ENCODE data around the gene C10orf90.

C10orf90 gene

GRCh38 chr10:126468876-126469643, 201.4 kb downstream of the C10orf90 start:
- no peak for DNase-seq (ENCODE audit: low read depth in 2 of 2, low spot score in 1 of 2)

- DNase-seq (ENCODE audit: low read depth in 2 of 2, low spot score in 1 of 2): no peak
Measured at GRCh38 chr10:126468467-126468866, 202.0 kb downstream of the C10orf90 start.

- DNase-seq (ENCODE audit: low read depth in 2 of 2, low spot score in 1 of 2): no peak
Measured at GRCh38 chr10:126465771-126466170, 204.7 kb downstream of the C10orf90 start.

DNA sequence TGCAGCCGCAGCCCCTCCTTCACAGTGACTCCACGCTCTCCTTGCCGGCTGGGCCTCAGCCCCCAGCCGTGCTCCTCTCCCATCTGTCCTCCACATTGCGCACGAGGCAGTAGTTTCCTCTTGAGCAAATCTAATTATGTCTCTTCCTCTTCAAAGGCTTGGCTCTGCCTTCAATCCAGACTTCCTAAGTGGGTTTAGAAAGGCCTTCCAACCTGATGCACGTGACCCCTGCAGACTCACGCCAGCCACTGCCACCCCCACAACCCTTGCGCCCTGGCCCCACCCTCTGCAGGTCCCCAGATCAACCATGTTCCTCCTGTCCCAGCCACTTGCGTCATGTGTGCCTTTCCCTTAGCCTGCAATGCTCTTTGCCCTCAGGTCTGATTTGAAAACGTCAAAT, 207.2 kb downstream of the C10orf90 start:
- no peak for DNase-seq (ENCODE audit: low read depth in 2 of 2, low spot score in 1 of 2)

DNA sequence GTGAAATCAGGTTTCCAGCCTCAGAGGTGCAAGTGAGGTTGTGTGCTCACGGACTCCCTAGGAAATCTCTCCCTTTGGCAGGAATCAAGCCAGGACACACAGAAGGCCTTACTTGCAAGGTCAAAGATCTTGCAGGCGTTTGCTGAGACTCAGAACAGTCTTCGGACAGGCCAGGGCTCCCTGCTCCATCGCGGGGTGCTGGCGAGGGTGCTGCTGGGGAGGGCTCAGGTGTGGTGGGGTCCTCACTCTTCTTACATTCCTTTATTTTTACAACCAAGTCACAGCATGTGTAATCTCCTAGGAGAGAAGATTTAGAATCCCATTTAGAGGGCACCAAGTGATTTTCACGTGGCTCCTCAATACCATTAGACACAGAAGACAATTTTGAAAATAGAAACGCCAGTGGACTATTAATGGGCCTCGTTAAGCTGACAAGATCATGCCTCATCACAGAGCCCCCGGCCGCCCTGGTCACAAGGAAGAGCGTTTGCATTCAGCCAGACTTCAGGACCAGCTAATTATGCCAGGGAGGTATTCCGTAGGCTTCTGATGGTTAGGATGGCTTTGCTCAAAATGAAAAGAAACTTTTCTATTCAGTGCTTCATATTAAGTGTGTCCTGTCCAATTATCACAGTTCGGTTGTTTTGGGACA, 209.1 kb downstream of the C10orf90 start:
- no peak for DNase-seq (ENCODE audit: low read depth in 2 of 2, low spot score in 1 of 2)

DNA sequence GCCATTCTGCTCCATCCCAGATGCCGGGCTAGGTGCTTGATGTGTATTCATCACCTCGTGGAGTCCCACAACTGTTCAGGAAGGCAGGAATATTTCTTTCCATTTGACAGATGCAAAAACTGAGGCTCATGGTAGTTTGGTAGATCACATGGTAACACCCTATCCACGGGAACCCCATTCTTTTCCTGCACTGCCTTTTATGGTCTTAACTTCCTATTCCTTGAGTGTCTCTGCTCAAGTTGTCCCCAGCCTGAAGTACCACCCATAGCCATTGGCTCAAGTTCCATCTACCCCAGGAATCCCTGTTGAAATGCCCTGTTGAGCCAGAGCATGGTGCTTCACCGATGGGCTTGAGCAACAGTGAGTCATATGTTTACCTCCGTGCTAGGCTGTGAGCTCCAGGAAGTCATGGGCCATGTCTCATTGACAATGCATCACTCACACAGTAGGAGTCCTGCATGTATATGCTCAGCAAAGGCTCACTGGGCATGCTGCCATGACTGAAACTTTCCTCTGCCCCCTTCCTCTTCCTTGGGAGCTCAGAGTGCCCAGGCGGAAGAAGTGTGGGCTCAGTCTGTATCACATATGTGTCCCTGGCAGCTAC, 210.5 kb downstream of the C10orf90 start:
- no peak for DNase-seq (ENCODE audit: low read depth in 2 of 2, low spot score in 1 of 2)

GRCh38 chr10:126459032-126459831, 211.3 kb downstream of the C10orf90 start:
- DNase-seq (ENCODE audit: low read depth in 2 of 2, low spot score in 1 of 2): no peak

DNA sequence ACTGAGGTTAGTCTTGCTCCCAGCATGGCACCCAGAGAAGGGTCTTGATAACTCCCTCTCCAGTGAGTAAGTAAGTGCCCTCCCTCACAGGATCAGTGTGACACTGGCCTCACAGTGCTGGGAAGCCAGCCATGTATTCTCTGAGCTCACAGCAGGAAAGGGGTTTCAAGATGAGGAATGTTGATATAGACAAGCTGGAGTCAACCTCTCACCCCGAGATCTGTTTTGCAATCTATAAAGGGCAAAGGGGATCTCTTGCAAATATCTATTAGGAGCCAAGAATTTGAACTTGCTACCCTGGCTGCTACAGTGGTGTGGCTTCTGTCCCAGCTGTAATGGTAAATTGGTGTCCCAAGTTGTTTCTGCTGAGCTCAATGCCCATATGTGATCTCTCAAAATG, 212.0 kb downstream of the C10orf90 start:
- no peak for DNase-seq (ENCODE audit: low read depth in 2 of 2, low spot score in 1 of 2)

DNA sequence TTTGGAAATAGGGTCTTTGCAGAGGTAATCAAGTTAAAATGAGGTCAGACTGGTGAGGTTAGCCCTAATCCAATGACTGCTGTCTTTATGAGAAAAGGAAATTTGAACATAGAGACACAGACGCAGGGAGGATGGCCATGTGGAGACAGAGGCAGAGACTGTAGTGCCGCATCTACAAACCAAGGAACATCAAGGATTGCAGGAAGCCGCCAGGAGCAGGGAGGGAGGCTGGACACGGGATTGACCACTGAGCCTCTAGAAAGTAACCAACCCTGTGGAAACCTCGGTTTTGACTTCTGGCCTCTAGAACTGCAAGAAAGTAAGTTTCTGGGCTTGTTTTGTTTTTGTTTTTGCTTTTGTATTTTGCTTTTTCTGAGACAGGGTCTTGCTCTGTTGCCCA, 213.9 kb downstream of the C10orf90 start:
- no peak for DNase-seq (ENCODE audit: low read depth in 2 of 2, low spot score in 1 of 2)

DNA sequence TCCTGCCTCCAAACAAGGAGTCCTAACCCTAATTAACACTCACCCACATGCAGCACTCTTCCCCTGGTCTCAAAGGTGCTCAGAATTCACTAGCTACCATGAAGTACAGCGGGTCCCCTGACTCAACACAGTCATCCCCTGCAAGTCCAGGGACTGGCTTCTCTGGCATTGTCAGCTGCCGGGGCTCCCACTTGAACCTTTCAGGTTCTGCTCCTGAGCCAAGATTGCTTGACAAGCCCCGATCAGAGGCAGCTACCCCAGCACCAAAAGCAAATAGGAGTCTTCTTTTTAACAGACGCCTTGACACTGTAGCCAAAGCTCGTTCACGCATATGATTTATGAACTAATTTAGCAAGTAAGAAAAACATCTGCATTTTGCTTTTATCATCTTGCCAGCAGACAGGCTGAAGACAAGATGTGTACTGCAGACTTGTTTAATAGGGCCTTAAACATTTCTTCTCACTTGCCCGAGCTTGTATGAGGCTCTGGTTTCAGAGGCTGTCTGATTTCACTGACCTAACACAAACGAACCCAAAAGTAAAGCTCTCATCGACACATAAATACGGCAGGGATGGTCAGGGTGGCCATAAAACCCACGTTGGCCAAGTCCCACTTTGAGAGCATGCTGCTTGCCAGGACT, 214.6 kb downstream of the C10orf90 start:
- DNase-seq (ENCODE audit: low read depth in 2 of 2, low spot score in 1 of 2): no peak

- no peak for DNase-seq (ENCODE audit: low read depth in 2 of 2, low spot score in 1 of 2)
Measured at GRCh38 chr10:126455036-126455765, 215.3 kb downstream of the C10orf90 start.

- DNase-seq (ENCODE audit: low read depth in 2 of 2, low spot score in 1 of 2): no peak
Measured at GRCh38 chr10:126454045-126454751, 216.3 kb downstream of the C10orf90 start.

- no peak for DNase-seq (ENCODE audit: low read depth in 2 of 2, low spot score in 1 of 2)
Measured at GRCh38 chr10:126452245-126452644, 218.2 kb downstream of the C10orf90 start.

GRCh38 chr10:126448091-126448490, 222.4 kb downstream of the C10orf90 start:
- DNase-seq (ENCODE audit: low read depth in 2 of 2, low spot score in 1 of 2): no peak

DNA sequence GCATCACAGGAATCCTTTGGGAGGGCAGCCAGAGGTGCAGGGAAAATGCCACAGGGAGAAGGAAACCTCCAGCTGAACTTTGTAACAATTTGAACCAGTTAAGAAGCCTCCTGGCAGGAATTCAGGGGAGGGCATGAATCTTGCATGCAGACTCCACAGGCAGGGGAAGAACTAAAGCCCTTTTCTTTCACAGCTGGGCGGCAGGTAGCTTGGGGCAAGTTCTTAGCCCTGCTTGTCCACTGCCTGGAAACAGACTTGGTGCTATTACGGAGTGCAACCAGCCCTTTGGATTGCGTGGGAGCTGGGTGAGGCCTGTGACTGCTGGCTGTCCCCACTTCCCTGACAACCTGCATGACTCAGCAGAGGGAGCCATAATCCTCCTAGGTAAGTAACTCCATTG, 230.6 kb downstream of the C10orf90 start:
- DNase-seq (ENCODE audit: low read depth in 2 of 2, low spot score in 1 of 2): no peak

GRCh38 chr10:126438407-126438783, 232.1 kb downstream of the C10orf90 start:
- DNase-seq (ENCODE audit: low read depth in 2 of 2, low spot score in 1 of 2): no peak

DNA sequence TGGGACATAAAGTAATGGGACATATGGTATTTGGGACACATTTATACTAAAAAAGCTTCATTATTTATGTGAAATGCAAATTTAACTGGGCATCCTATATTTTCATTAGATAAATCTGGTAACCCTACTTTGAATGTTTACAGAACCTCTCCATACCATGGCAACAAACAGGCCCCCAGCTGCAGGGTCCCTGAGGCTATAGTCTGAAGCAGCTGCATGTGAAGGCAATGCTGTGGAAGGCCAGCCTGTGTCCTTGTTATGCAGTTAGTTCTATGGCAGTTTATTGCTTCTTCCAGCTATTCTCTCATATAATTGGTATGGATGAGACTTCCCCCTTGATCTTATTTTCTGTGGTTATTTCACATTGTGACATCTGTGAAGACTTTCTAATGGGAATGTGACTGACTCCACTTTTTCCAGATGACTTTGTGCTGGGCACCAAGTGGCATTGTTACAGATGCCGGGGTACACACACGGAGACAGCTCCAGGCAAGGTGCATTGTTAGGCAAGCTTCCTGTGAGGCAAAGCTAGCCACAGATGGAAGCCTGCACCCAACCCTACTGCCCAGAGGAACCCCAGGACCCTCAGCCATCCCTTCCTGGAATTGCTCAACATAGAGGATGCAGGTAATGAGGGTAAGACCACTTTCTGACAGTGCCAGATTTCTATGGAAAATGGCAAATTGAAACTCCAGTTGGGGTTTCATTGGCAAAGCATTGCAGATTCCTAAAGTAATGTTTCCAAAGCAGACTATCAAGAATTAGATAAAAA, 232.7 kb downstream of the C10orf90 start:
- no peak for DNase-seq (ENCODE audit: low read depth in 2 of 2, low spot score in 1 of 2)

- DNase-seq (ENCODE audit: low read depth in 2 of 2, low spot score in 1 of 2): no peak
Measured at GRCh38 chr10:126434235-126434634, 236.3 kb downstream of the C10orf90 start.

DNA sequence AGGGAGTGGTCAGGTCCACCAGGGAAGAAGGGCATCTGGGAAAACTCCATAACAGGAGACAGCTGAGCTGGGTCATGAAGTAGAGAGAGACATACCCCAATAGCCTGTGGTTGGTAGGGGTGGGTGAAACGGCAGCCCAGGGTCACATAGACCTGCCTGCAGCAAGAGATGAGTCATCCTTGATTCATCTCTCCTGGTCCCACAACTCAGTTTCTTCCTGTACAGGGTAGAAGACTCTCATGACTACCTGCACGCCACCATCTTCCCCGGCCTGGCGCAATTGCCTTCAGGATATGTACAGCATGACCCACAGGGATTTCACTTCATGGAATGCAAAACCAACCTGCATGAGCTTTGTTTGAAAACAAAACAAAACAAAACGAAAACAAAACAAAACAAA, 237.1 kb downstream of the C10orf90 start:
- no peak for DNase-seq (ENCODE audit: low read depth in 2 of 2, low spot score in 1 of 2)

Measured in stimulated activated CD8-positive, alpha-beta memory T cell treated with anti-CD3 and anti-CD28 coated beads, Interleukin-4, amount 100 ng/mL, for 4 hours (primary cell).